Keratinocyte (primary cell): ENCODE measurements around the gene TMEM242.

ENCODE experiments used
- EZH2 ChIP-seq: IDR thresholded peaks from one replicate; pipeline ENCODE4 v1.6.1; 2012; ENCODE audit warnings: inconsistent platforms, mild to moderate bottlenecking, low read length, moderate library complexity
- TF ChIP-seq, protein P1 (sequence below), 3 experiments: IDR thresholded peaks in 1 of 3; conservative IDR thresholded peaks in 1 of 3; optimal IDR thresholded peaks in 1 of 3; 2 replicates in 2 of 3; 3 replicates in 1 of 3; pipeline versions ENCODE3 to v1.5.1; 2011; ENCODE audit warnings: low read length in 3 of 3, mild to moderate bottlenecking in 3 of 3, moderate library complexity in 2 of 3, control low read depth in 1 of 3, inconsistent platforms in 1 of 3; ENCODE audit not compliant: insufficient read depth in 2 of 3; ENCODE audit errors: extremely low read depth in 1 of 3

DNA sequence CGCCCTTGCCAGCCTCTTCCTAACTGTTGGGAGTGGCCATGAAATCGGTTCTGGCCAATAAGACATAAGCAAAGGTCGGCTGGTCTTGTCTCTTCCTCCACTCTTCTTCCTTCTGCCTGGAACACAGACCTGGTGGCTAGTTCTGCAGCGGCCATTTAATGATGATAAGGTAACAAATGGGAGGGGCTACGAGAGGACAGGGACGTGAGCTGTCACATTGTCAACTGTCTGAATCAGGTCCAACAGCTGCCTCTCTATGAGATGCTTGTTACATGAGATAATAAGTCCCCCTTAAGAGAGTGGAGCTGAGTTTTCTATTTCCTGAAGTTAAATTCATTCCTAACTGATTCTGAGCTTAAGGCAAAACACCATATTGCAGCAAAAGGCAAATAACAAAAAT, 12.5 kb upstream of the TMEM242 start:
- TF ChIP-seq, protein P1, sequence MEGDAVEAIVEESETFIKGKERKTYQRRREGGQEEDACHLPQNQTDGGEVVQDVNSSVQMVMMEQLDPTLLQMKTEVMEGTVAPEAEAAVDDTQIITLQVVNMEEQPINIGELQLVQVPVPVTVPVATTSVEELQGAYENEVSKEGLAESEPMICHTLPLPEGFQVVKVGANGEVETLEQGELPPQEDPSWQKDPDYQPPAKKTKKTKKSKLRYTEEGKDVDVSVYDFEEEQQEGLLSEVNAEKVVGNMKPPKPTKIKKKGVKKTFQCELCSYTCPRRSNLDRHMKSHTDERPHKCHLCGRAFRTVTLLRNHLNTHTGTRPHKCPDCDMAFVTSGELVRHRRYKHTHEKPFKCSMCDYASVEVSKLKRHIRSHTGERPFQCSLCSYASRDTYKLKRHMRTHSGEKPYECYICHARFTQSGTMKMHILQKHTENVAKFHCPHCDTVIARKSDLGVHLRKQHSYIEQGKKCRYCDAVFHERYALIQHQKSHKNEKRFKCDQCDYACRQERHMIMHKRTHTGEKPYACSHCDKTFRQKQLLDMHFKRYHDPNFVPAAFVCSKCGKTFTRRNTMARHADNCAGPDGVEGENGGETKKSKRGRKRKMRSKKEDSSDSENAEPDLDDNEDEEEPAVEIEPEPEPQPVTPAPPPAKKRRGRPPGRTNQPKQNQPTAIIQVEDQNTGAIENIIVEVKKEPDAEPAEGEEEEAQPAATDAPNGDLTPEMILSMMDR (optimal IDR thresholded peaks at IDR 0.05 in 1 of 3, IDR thresholded peaks at IDR 0.05 in 1 of 3, conservative IDR thresholded peaks at IDR 0.05 in 1 of 3; ENCODE audit: extremely low read depth in 1 of 3, insufficient read depth in 2 of 3, low read length in 3 of 3): no peak
- no peak for TF ChIP-seq EZH2
